Liver (tissue), 9 donors: ENCODE results near the gene SNAPC3. TPM values are rescaled to one million over a fixed set of nuclear protein-coding genes. Genes with fewer than 3 reads are reported as not detected.

Experiments
- DNase-seq: peaks from one replicate; pipeline ENCODE4 v3.0.0-alpha.2; 2017; ENCODE audit warnings: low spot score
- H3K27ac ChIP-seq, 2 donors: one replicate each; pipeline ENCODE4 v1.7.0; 2013; ENCODE audit warnings: inconsistent platforms in 2 of 2, low read length in 2 of 2, control low read depth in 1 of 2, low read depth in 1 of 2, mild to moderate bottlenecking in 1 of 2
- H3K27me3 ChIP-seq, 4 donors: one replicate each; pipeline versions ENCODE4 v1.6.1 to v1.7.0; 2013; ENCODE audit warnings: low read length in 3 of 4, inconsistent platforms in 1 of 4, mild to moderate bottlenecking in 1 of 4, moderate library complexity in 1 of 4; ENCODE audit not compliant: control insufficient read depth in 4 of 4, insufficient read depth in 4 of 4
- H3K36me3 ChIP-seq, 4 donors: one replicate each; pipeline versions ENCODE4 v1.6.1 to v1.7.0; 2013; ENCODE audit warnings: low read length in 3 of 4, mild to moderate bottlenecking in 3 of 4, low read depth in 1 of 4, moderate library complexity in 1 of 4; ENCODE audit not compliant: control insufficient read depth in 4 of 4, insufficient read depth in 3 of 4
- H3K4me1 ChIP-seq, 4 donors: one replicate each; pipeline versions ENCODE4 v1.6.1 to v1.7.0; 2013; ENCODE audit warnings: low read length in 3 of 4, mild to moderate bottlenecking in 3 of 4, moderate library complexity in 1 of 4; ENCODE audit not compliant: control insufficient read depth in 4 of 4, insufficient read depth in 4 of 4
- H3K4me3 ChIP-seq, 3 donors: one replicate each; pipeline versions ENCODE4 v1.6.1 to v1.7.0; 2013; ENCODE audit warnings: low read length in 3 of 3, control low read depth in 1 of 3, low read depth in 1 of 3, mild to moderate bottlenecking in 1 of 3
- H3K9ac ChIP-seq, 2 donors: one replicate each; pipeline ENCODE4 v1.7.0; 2013; ENCODE audit warnings: low read length in 2 of 2, mild to moderate bottlenecking in 2 of 2, moderate library complexity in 2 of 2, control low read depth in 1 of 2, low read depth in 1 of 2
- H3K9me3 ChIP-seq, 4 donors: one replicate each; pipeline versions ENCODE4 v1.6.1 to v1.7.0; 2013; ENCODE audit warnings: low read length in 3 of 4; ENCODE audit not compliant: control insufficient read depth in 4 of 4
- EGR1 ChIP-seq, 2 donors: IDR thresholded peaks; 2 replicates each; pipeline ENCODE4 v1.6.1; 2016 to 2018; ENCODE audit warnings: antibody characterized with exemption in 2 of 2, low read depth in 2 of 2
- FOXA1 ChIP-seq: IDR thresholded peaks from 2 replicates; pipeline ENCODE4 v1.6.1; 2016; ENCODE audit warnings: antibody characterized with exemption
- FOXA2 ChIP-seq: IDR thresholded peaks from 2 replicates; pipeline ENCODE4 v1.6.1; 2016; ENCODE audit warnings: antibody characterized with exemption
- GABPA ChIP-seq, 2 donors: IDR thresholded peaks in 1 of 2; conservative IDR thresholded peaks in 1 of 2; 2 replicates each; pipeline ENCODE4 v1.6.1; 2016; ENCODE audit warnings: antibody characterized with exemption in 2 of 2, mild to moderate bottlenecking in 1 of 2, moderate library complexity in 1 of 2
- HNF4A ChIP-seq, 2 donors: conservative IDR thresholded peaks; 2 replicates each; pipeline ENCODE4 v1.6.1; 2016; ENCODE audit warnings: antibody characterized with exemption in 2 of 2, mild to moderate bottlenecking in 2 of 2
- HNF4G ChIP-seq: IDR thresholded peaks from 2 replicates; pipeline ENCODE4 v1.6.1; 2016; ENCODE audit warnings: antibody characterized with exemption
- JUND ChIP-seq, 2 donors: IDR thresholded peaks; 2 replicates each; pipeline ENCODE4 v1.6.1; 2016; ENCODE audit warnings: antibody characterized with exemption in 2 of 2
- NR2F2 ChIP-seq: IDR thresholded peaks from 2 replicates; pipeline ENCODE4 v1.6.1; 2016; ENCODE audit warnings: antibody characterized with exemption
- RAD21 ChIP-seq, 2 donors: IDR thresholded peaks; 2 replicates each; pipeline ENCODE4 v1.6.1; 2016; ENCODE audit warnings: antibody characterized with exemption in 2 of 2, mild to moderate bottlenecking in 2 of 2
- REST ChIP-seq: IDR thresholded peaks from 2 replicates; pipeline ENCODE4 v1.6.1; 2016; ENCODE audit warnings: antibody characterized with exemption, mild to moderate bottlenecking
- RXRA ChIP-seq, 2 donors: IDR thresholded peaks; 2 replicates each; pipeline ENCODE4 v1.6.1; 2017 to 2018; ENCODE audit warnings: antibody characterized with exemption in 2 of 2, mild to moderate bottlenecking in 1 of 2
- SP1 ChIP-seq: IDR thresholded peaks from 2 replicates; pipeline ENCODE4 v1.6.1; 2018; ENCODE audit warnings: antibody characterized with exemption, mild to moderate bottlenecking
- TAF1 ChIP-seq: conservative IDR thresholded peaks from 2 replicates; pipeline ENCODE4 v1.6.1; 2016; ENCODE audit warnings: antibody characterized with exemption, mild to moderate bottlenecking
- YY1 ChIP-seq: IDR thresholded peaks from 2 replicates; pipeline ENCODE4 v1.6.1; 2016; ENCODE audit warnings: antibody characterized with exemption, mild to moderate bottlenecking
- ZBTB33 ChIP-seq: IDR thresholded peaks from 2 replicates; pipeline ENCODE4 v1.6.1; 2016; ENCODE audit warnings: antibody characterized with exemption
- WGBS: extraction: QIAGEN DNeasy Blood & Tissue Kit; methylation state at CpG from one replicate; pipeline ENCODE4 v1.1.7; 2013; 5-methylcytosine and 5-hydroxymethylcytosine counted together
- polyA plus RNA-seq, 2 donors: library from polyadenylated mRNA; stranded (reverse) in 1 of 2; unstranded in 1 of 2; fragments of 200-250 nt in 1 of 2; fragments of >200 nt in 1 of 2; fragmentation: Nextera tagmentation in 1 of 2; extraction: Ambion mirVana in 1 of 2; gene quantifications; one replicate each; pipeline versions ENCODE4 v1.2.1 to v1.2.3, GENCODE V29; 2013 to 2015
- total RNA-seq, 2 donors: library from RNA; depleted of rRNA; stranded (reverse); fragments of >200 nt; gene quantifications; one replicate each; pipeline ENCODE4 v1.2.3, GENCODE V29; 2014
- TF ChIP-seq, protein P1 (sequence below): IDR thresholded peaks from 2 replicates; pipeline ENCODE4 v1.6.1; 2016; ENCODE audit warnings: antibody characterized with exemption
- TF ChIP-seq, protein P2 (sequence below): IDR thresholded peaks from 2 replicates; pipeline ENCODE4 v1.6.1; 2016; ENCODE audit warnings: antibody characterized with exemption
- TF ChIP-seq, protein P3 (sequence below): fragments of 150-350 bp; IDR thresholded peaks from 2 replicates; pipeline ENCODE4 v1.5.1; 2017; ENCODE audit warnings: improper control_type of control experiment, low read depth, low read length; ENCODE audit not compliant: missing input control
- donor health status: healthy.
- donor health status: healthy.
- donor health status: healthy.
- donor health status: healthy.
- donor health status: healthy.

SNAPC3 gene
- total and polyA plus RNA-seq, 4 donors, result 7.4 to 19.6 (median 13.5) TPM

DNA sequence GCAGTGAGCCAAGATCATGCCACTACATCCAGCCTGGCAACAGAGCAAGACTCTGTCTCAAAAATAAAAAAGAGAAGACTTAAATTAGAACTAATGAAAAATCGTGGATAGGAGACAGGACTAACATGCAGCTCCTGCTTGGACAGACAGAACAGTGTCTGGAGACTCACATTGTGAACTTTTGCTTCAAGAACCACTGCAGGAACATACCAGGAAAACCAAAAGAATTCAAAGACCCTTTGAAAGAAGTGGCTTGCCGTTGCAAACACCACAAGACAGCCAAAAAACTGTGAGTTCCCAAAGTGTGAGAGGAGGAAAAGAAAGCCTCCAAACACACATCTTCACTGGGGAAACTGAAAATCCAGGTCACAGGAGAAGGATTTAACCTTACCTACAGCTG lies 48.8 kb upstream of the SNAPC3 start:
- no peak overlapping the region for H3K27ac ChIP-seq
- no peaks in the 10 kb centered on the region for H3K4me1 ChIP-seq
- no peak for DNase-seq
- no peaks in the 10 kb centered on the region for H3K27me3 ChIP-seq
- no peak overlapping the region for H3K4me3 ChIP-seq
- no peak overlapping the region for H3K9ac ChIP-seq
- TF ChIP-seq HNF4A (conservative IDR thresholded peaks at IDR 0.05), result no peak
- TF ChIP-seq, protein P1, sequence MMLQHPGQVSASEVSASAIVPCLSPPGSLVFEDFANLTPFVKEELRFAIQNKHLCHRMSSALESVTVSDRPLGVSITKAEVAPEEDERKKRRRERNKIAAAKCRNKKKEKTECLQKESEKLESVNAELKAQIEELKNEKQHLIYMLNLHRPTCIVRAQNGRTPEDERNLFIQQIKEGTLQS, result no peak
- TF ChIP-seq EGR1 (IDR thresholded peaks at IDR 0.05; ENCODE audit: low read depth in 2 of 2), result no peak
- no peak for TF ChIP-seq NR2F2
- TF ChIP-seq TAF1, result no peak
- TF ChIP-seq, protein P2, sequence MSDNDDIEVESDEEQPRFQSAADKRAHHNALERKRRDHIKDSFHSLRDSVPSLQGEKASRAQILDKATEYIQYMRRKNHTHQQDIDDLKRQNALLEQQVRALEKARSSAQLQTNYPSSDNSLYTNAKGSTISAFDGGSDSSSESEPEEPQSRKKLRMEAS, result no peak
- no peak for TF ChIP-seq FOXA1
- TF ChIP-seq ZBTB33, result no peak
- TF ChIP-seq HNF4G, result no peak
- TF ChIP-seq, protein P3, sequence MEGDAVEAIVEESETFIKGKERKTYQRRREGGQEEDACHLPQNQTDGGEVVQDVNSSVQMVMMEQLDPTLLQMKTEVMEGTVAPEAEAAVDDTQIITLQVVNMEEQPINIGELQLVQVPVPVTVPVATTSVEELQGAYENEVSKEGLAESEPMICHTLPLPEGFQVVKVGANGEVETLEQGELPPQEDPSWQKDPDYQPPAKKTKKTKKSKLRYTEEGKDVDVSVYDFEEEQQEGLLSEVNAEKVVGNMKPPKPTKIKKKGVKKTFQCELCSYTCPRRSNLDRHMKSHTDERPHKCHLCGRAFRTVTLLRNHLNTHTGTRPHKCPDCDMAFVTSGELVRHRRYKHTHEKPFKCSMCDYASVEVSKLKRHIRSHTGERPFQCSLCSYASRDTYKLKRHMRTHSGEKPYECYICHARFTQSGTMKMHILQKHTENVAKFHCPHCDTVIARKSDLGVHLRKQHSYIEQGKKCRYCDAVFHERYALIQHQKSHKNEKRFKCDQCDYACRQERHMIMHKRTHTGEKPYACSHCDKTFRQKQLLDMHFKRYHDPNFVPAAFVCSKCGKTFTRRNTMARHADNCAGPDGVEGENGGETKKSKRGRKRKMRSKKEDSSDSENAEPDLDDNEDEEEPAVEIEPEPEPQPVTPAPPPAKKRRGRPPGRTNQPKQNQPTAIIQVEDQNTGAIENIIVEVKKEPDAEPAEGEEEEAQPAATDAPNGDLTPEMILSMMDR, result no peak
- no peak for TF ChIP-seq RXRA (IDR thresholded peaks at IDR 0.05)
- TF ChIP-seq YY1, result no peak
- TF ChIP-seq JUND (IDR thresholded peaks at IDR 0.05), result no peak
- TF ChIP-seq SP1, result no peak
- no peak for TF ChIP-seq GABPA (IDR thresholded peaks at IDR 0.05 in 1 of 2, conservative IDR thresholded peaks at IDR 0.05 in 1 of 2)
- no peak for TF ChIP-seq FOXA2
- no peaks in the 10 kb centered on the region for H3K9me3 ChIP-seq
- H3K36me3 ChIP-seq, result no peaks in the 10 kb centered on the region
- WGBS, result 79% methylated on average over 2 of the region's 2 CpGs

GRCh38 chr9:15374310-15374709 lies 48.4 kb upstream of the SNAPC3 start:
- Histone ChIP-seq H3K9ac (no peak overlapping the region), H3K4me1 (no peaks in the 10 kb centered on the region), H3K36me3 (no peaks in the 10 kb centered on the region), H3K4me3 (no peak overlapping the region), H3K27ac (no peak overlapping the region), H3K27me3 (no peaks in the 10 kb centered on the region), H3K9me3 (no peaks in the 10 kb centered on the region)
- no peak for DNase-seq
- TF ChIP-seq ZBTB33 (no peak), HNF4G (no peak), RAD21 (IDR thresholded peaks at IDR 0.05) (no peak), HNF4A (conservative IDR thresholded peaks at IDR 0.05) (no peak), REST (no peak), YY1 (no peak), RXRA (IDR thresholded peaks at IDR 0.05) (no peak)
- TF ChIP-seq, protein P3, result no peak
- TF ChIP-seq, protein P2, result no peak
- 92% methylated on average over 4 of the region's 4 CpGs for WGBS
